K562 (cell line): ENCODE results near the gene CIAO2A. TPM values are rescaled to one million over a fixed set of nuclear protein-coding genes. Genes with fewer than 3 reads are reported as not detected.

ENCODE experiments used
- EP300 ChIP-seq: IDR thresholded peaks from 2 replicates; pipeline ENCODE4 v1.6.1; 2012; ENCODE audit warnings: low read length, improper control_type of control experiment
- FOSL1 ChIP-seq: fragments of 200-800 bp; sonication (Bioruptor generic); conservative IDR thresholded peaks from 2 replicates; pipeline ENCODE4 v1.6.1; 2016; ENCODE audit warnings: missing genetic modification characterization, missing compliant biosample characterization
- FOXM1 ChIP-seq, 2 experiments: fragments of 450-650 bp in 1 of 2; sonication (generic) in 1 of 2; formaldehyde crosslinking in 1 of 2; IDR thresholded peaks; 2 replicates each; pipeline versions ENCODE4 v1.6.1 to v1.9.0; 2017 to 2022; ENCODE audit warnings: low read depth in 2 of 2, mild to moderate bottlenecking in 2 of 2, missing genetic modification reagents in 1 of 2, moderate library complexity in 1 of 2
- MTA1 ChIP-seq: fragments of 450-650 bp; IDR thresholded peaks from 2 replicates; pipeline ENCODE4 v1.6.1; 2017; ENCODE audit warnings: borderline replicate concordance
- NFIX ChIP-seq: fragments of 250-450 bp; sonication (Bioruptor Pico); IDR thresholded peaks from 2 replicates; pipeline ENCODE4 v1.4.0; 2020; ENCODE audit warnings: low read depth, mild to moderate bottlenecking, moderate library complexity
- NRF1 ChIP-seq, 2 experiments: fragments of 450-650 bp; IDR thresholded peaks in 1 of 2; conservative IDR thresholded peaks in 1 of 2; 2 replicates each; pipeline ENCODE4 v1.6.1; 2014; ENCODE audit warnings: mild to moderate bottlenecking in 2 of 2
- SAFB2 ChIP-seq: fragments of 200-400 bp; formaldehyde crosslinking; IDR thresholded peaks from 2 replicates; pipeline ENCODE4 v1.6.1; 2018; ENCODE audit warnings: borderline replicate concordance, low read length, low read depth, moderate library complexity; ENCODE audit not compliant: severe bottlenecking
- SMAD1 ChIP-seq: fragments of 150-350 bp; IDR thresholded peaks from 2 replicates; pipeline ENCODE4 v1.6.1; 2014; ENCODE audit warnings: low read length, low read depth; ENCODE audit not compliant: partially characterized antibody
- SMARCA4 ChIP-seq: fragments of 450-650 bp; IDR thresholded peaks from 2 replicates; pipeline ENCODE4 v1.6.1; 2016
- SP1 ChIP-seq: sonication (generic); formaldehyde crosslinking; IDR thresholded peaks from 2 replicates; pipeline ENCODE4 v1.8.1; 2022; ENCODE audit warnings: mild to moderate bottlenecking, missing genetic modification reagents
- SREBF2 ChIP-seq: sonication (generic); formaldehyde crosslinking; IDR thresholded peaks from 2 replicates; pipeline ENCODE4 v1.4.0; 2020; ENCODE audit warnings: mild to moderate bottlenecking, missing genetic modification reagents
- ZNF280A ChIP-seq: fragments of 450-650 bp; IDR thresholded peaks from 2 replicates; pipeline ENCODE4 v1.6.1; 2018; ENCODE audit warnings: mild to moderate bottlenecking, low read depth; ENCODE audit not compliant: partially characterized antibody
- ZNF408 ChIP-seq: fragments of 250-450 bp; sonication (Bioruptor Pico); IDR thresholded peaks from 2 replicates; pipeline ENCODE4 v1.4.0; 2020; ENCODE audit warnings: low read depth, mild to moderate bottlenecking, moderate library complexity
- ZNF75A ChIP-seq: fragments of 450-650 bp; formaldehyde crosslinking; IDR thresholded peaks from 2 replicates; pipeline ENCODE4 v1.4.0; 2020; ENCODE audit warnings: mild to moderate bottlenecking
- polyA plus RNA-seq, 8 experiments: library from polyadenylated mRNA; depleted of rRNA in 4 of 8; stranded (reverse) in 5 of 8; unstranded in 3 of 8; fragments of >200 nt; fragmentation: Nextera tagmentation in 2 of 8; fragmentation: Illumina TruSeq in 1 of 8; extraction: Ambion mirVana in 2 of 8; extraction: Trizol in 1 of 8; gene quantifications; 2 replicates each; pipeline versions ENCODE4 v1.2.1 to v1.2.3, GENCODE V29; 2011 to 2014; ENCODE audit warnings: inconsistent platforms in 1 of 8, missing spikeins in 1 of 8
- total RNA-seq, 7 experiments: library from RNA; depleted of rRNA in 6 of 7; stranded (reverse); fragments of >200 nt in 6 of 7; fragmentation: Illumina TruSeq in 2 of 7; extraction: Trizol in 2 of 7; gene quantifications; 2 replicates each; pipeline versions ENCODE4 v1.2.1 to v1.2.3, GENCODE V29; 2011 to 2021; ENCODE audit warnings: low replicate concordance in 1 of 7
- TF ChIP-seq, protein P1 (sequence below): fragments of 450-650 bp; IDR thresholded peaks from 2 replicates; pipeline ENCODE4 v1.6.1; 2017; ENCODE audit warnings: antibody characterized with exemption, mild to moderate bottlenecking
- TF ChIP-seq, protein P2 (sequence below): sonication (generic); formaldehyde crosslinking; IDR thresholded peaks from 2 replicates; pipeline ENCODE4 v1.8.0; 2022; ENCODE audit warnings: mild to moderate bottlenecking, missing genetic modification reagents, borderline replicate concordance
- TF ChIP-seq, protein P3 (sequence below): fragments of 250-450 bp; sonication (Bioruptor Pico); IDR thresholded peaks from 2 replicates; pipeline ENCODE4 v1.8.0; 2022; ENCODE audit warnings: inconsistent platforms, mild to moderate bottlenecking, moderate library complexity, borderline replicate concordance

The CIAO2A gene
- total and polyA plus RNA-seq, 9 of the 15 experiments (the other 6 are each of a cell fraction or from before 2014, with no cell fraction given), result 161 to 429 (median 313) TPM

DNA sequence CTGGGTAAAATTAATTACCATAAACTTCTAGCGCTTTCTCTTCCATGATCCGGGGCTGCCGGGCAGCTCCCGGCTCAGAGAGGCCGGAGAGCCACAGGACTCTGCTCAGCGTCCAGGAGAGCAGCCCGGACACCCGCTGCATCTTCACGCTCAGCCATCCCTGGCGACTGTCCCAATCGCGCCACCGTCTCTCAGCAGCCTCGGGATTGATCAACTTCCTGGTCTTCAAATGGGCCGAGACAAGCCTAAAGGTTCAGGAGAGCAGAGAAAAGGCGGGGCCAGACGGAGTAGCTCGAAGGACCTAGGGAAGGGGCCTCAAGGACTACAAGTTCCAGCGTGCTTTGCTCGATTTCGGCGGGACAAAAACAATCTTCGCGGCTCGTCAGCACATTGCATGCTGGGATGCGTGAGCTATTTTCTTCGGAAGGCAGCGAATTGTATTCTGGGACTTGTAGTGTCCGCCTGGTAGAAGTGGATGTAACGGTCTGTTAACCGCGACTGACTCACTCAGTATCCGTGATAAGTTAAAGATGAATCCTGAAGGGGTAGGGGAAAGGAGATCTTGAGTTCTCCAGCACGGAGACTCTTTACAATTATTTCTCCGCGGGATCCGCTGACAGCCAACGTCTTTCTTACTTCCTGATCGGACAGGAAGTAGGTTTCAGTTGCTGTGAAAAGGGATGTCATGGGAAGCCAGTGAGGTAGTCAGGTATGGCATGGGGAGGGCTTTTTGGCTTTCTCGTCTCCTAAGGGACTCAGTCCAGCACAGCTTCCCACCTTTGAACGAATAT is at the start of gene CIAO2A (continued):
- TF ChIP-seq, protein P1, sequence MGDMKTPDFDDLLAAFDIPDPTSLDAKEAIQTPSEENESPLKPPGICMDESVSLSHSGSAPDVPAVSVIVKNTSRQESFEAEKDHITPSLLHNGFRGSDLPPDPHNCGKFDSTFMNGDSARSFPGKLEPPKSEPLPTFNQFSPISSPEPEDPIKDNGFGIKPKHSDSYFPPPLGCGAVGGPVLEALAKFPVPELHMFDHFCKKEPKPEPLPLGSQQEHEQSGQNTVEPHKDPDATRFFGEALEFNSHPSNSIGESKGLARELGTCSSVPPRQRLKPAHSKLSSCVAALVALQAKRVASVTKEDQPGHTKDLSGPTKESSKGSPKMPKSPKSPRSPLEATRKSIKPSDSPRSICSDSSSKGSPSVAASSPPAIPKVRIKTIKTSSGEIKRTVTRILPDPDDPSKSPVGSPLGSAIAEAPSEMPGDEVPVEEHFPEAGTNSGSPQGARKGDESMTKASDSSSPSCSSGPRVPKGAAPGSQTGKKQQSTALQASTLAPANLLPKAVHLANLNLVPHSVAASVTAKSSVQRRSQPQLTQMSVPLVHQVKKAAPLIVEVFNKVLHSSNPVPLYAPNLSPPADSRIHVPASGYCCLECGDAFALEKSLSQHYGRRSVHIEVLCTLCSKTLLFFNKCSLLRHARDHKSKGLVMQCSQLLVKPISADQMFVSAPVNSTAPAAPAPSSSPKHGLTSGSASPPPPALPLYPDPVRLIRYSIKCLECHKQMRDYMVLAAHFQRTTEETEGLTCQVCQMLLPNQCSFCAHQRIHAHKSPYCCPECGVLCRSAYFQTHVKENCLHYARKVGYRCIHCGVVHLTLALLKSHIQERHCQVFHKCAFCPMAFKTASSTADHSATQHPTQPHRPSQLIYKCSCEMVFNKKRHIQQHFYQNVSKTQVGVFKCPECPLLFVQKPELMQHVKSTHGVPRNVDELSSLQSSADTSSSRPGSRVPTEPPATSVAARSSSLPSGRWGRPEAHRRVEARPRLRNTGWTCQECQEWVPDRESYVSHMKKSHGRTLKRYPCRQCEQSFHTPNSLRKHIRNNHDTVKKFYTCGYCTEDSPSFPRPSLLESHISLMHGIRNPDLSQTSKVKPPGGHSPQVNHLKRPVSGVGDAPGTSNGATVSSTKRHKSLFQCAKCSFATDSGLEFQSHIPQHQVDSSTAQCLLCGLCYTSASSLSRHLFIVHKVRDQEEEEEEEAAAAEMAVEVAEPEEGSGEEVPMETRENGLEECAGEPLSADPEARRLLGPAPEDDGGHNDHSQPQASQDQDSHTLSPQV, result peak; percentile 67; the same call in 1 of the 2 replicates
- peak; percentile 79 to 83 for TF ChIP-seq NRF1 (conservative IDR thresholded peaks at IDR 0.05 in 1 of 2, IDR thresholded peaks at IDR 0.05 in 1 of 2)
- no peak for TF ChIP-seq SREBF2 (CRISPR knock-in tag)
- TF ChIP-seq FOSL1 (tag), result peak; percentile 90
- 0 out of 2 replicates have a peak, but pooled peaks have one; percentile 8 for TF ChIP-seq SMARCA4
- TF ChIP-seq, protein P2, sequence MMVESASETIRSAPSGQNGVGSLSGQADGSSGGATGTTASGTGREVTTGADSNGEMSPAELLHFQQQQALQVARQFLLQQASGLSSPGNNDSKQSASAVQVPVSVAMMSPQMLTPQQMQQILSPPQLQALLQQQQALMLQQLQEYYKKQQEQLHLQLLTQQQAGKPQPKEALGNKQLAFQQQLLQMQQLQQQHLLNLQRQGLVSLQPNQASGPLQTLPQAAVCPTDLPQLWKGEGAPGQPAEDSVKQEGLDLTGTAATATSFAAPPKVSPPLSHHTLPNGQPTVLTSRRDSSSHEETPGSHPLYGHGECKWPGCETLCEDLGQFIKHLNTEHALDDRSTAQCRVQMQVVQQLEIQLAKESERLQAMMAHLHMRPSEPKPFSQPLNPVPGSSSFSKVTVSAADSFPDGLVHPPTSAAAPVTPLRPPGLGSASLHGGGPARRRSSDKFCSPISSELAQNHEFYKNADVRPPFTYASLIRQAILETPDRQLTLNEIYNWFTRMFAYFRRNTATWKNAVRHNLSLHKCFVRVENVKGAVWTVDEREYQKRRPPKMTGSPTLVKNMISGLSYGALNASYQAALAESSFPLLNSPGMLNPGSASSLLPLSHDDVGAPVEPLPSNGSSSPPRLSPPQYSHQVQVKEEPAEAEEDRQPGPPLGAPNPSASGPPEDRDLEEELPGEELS (CRISPR knock-in tag), result 0 out of 2 replicates have a peak, but pooled peaks have one; percentile 10
- TF ChIP-seq SAFB2, result no peak
- TF ChIP-seq ZNF75A (CRISPR knock-in tag), result no peak; the same call in 1 of the 2 replicates
- TF ChIP-seq ZNF280A, result no peak
- TF ChIP-seq ZNF408 (CRISPR knock-in tag), result no peak
- no peak for TF ChIP-seq NFIX
- TF ChIP-seq SP1 (CRISPR knock-in tag), result peak; percentile 42; the same call in 1 of the 2 replicates
- no peak; the same call in 1 of the 2 replicates for TF ChIP-seq FOXM1 (IDR thresholded peaks at IDR 0.05; ENCODE audit: low read depth)
- no peak for TF ChIP-seq FOXM1 (CRISPR knock-in tag; IDR thresholded peaks at IDR 0.05; ENCODE audit: low read depth)
- TF ChIP-seq, protein P3, sequence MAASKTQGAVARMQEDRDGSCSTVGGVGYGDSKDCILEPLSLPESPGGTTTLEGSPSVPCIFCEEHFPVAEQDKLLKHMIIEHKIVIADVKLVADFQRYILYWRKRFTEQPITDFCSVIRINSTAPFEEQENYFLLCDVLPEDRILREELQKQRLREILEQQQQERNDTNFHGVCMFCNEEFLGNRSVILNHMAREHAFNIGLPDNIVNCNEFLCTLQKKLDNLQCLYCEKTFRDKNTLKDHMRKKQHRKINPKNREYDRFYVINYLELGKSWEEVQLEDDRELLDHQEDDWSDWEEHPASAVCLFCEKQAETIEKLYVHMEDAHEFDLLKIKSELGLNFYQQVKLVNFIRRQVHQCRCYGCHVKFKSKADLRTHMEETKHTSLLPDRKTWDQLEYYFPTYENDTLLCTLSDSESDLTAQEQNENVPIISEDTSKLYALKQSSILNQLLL (CRISPR knock-in tag), result no peak
- TF ChIP-seq EP300, result peak; percentile 30
- TF ChIP-seq MTA1, result no peak
- peak; percentile 20 for TF ChIP-seq SMAD1
